Suprapubic skin (tissue), 4 donors: Measurements from ENCODE around the gene TPRKB. TPM values are rescaled to one million over a fixed set of nuclear protein-coding genes. Genes with fewer than 3 reads are reported as not detected.
"Not testable (repeated sequence)": the region's sequence is repeated elsewhere in the genome, so short reads cannot be mapped to it uniquely, and the experiment has no call there.

ENCODE experiments used
- DNase-seq, 2 donors: peaks; one replicate each; pipeline ENCODE4 v3.0.0-alpha.2; 2019; ENCODE audit warnings: low spot score in 2 of 2
- H3K27ac ChIP-seq: fragments of 200-600 bp; sonication (generic); one replicate; pipeline ENCODE4 v1.5.1; 2019
- H3K27me3 ChIP-seq: fragments of 200-600 bp; sonication (generic); one replicate; pipeline ENCODE4 v1.5.1; 2019
- H3K36me3 ChIP-seq: fragments of 200-600 bp; sonication (generic); one replicate; pipeline ENCODE4 v1.5.1; 2019
- H3K4me1 ChIP-seq: fragments of 200-600 bp; sonication (generic); one replicate; pipeline ENCODE4 v1.5.1; 2019
- H3K4me3 ChIP-seq: fragments of 200-600 bp; sonication (generic); one replicate; pipeline ENCODE4 v1.5.1; 2019; ENCODE audit warnings: mild to moderate bottlenecking
- H3K9me3 ChIP-seq: fragments of 200-600 bp; sonication (generic); one replicate; pipeline ENCODE4 v1.5.1; 2019
- WGBS: methylation state at CpG from one replicate; pipeline ENCODE4 v1.1.5; 2018; 5-methylcytosine and 5-hydroxymethylcytosine counted together
- total RNA-seq, 4 donors: library from RNA; depleted of rRNA; stranded (reverse); fragments of >200 nt; gene quantifications; one replicate each; pipeline ENCODE4 v1.1.0, GENCODE V29; 2016
- TF ChIP-seq, protein P1 (sequence below), 2 donors: fragments of 200-600 bp in 1 of 2; fragments of 450-650 bp in 1 of 2; sonication (generic) in 1 of 2; IDR thresholded peaks; one replicate each; pipeline ENCODE4 v1.5.1; 2016 to 2019; ENCODE audit warnings: antibody characterized with exemption in 2 of 2, mild to moderate bottlenecking in 1 of 2, moderate library complexity in 1 of 2

The TPRKB gene
- total RNA-seq, 4 donors from 2014 or later = 19.2 to 32.2 (median 29.0) TPM

DNA sequence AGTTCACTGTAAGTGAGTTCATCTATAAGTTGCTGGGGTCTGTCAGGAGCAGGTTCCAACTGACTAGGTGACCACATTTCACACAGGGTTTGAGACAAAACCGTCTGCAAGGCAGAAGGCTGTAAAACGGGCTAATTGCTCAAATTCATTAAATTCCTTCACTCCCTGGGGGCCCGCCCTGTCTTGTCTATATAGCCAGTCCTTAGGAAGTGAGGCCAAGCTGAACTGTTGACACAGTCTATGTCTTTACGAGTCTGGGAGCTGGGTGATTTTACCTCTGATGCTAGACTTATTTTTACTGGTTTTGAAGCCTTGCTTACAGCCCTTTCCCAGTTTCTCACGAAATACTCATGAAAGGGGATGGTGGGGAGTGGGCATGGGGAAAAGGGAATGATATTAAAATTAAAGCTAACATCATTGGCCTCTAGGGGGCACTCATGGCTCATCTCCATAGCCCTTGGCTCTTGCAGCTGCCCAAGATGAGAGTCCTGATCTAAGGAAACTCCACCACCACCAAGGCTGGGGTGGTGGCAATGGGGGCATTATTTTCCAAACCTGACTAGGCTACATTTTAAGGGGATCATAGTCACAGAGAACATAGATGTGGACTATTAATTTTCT is 57.1 kb downstream of the TPRKB start:
- not testable (repeated sequence) for H3K36me3 ChIP-seq, H3K4me1 ChIP-seq, H3K9me3 ChIP-seq, H3K4me3 ChIP-seq, H3K27ac ChIP-seq, H3K27me3 ChIP-seq, DNase-seq
- TF ChIP-seq, protein P1, sequence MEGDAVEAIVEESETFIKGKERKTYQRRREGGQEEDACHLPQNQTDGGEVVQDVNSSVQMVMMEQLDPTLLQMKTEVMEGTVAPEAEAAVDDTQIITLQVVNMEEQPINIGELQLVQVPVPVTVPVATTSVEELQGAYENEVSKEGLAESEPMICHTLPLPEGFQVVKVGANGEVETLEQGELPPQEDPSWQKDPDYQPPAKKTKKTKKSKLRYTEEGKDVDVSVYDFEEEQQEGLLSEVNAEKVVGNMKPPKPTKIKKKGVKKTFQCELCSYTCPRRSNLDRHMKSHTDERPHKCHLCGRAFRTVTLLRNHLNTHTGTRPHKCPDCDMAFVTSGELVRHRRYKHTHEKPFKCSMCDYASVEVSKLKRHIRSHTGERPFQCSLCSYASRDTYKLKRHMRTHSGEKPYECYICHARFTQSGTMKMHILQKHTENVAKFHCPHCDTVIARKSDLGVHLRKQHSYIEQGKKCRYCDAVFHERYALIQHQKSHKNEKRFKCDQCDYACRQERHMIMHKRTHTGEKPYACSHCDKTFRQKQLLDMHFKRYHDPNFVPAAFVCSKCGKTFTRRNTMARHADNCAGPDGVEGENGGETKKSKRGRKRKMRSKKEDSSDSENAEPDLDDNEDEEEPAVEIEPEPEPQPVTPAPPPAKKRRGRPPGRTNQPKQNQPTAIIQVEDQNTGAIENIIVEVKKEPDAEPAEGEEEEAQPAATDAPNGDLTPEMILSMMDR (IDR thresholded peaks at IDR 0.05) = peak in 1 of 2 donors; percentile 19
- WGBS = 22% methylated on average over 5 of the region's 5 CpGs

Other genes with a start within 250 kb of the TPRKB start
- not detected for gene NAT8, start 94.9 kb downstream of the TPRKB start, total RNA-seq
- gene DUSP11, start 42.8 kb upstream of the TPRKB start, total RNA-seq = 10 to 100 TPM; 45.6 to 59.1 (median 57.0) TPM
- not detected for gene C2orf78, start 46.8 kb upstream of the TPRKB start, total RNA-seq
- 10 to 100 TPM; 29.0 to 45.0 (median 33.5) TPM for gene STAMBP, start 91.6 kb upstream of the TPRKB start, total RNA-seq
- gene ACTG2, start 155.7 kb upstream of the TPRKB start, total RNA-seq = 10 to 100 TPM in 3 of 4 donors, 1 to 10 TPM in 1; 9.4 to 43.5 (median 20.7) TPM
- 10 to 100 TPM; 26.2 to 74.9 (median 48.1) TPM for gene DGUOK, start 189.5 kb upstream of the TPRKB start, total RNA-seq
- 10 to 100 TPM; 53.6 to 75.3 (median 58.4) TPM for gene TET3, start 247.6 kb upstream of the TPRKB start, total RNA-seq